Measurements from ENCODE around the gene MICAL2.

- no peak for TF ChIP-seq EZH2phosphoT487 (IDR thresholded peaks at IDR 0.05; ENCODE audit: low read depth)
- no peak for TF ChIP-seq CTCF (IDR thresholded peaks at IDR 0.05; ENCODE audit: low read depth, low read length)
Observed at GRCh38 chr11:12170984-12171383, 60.6 kb downstream of the MICAL2 start.
